Measurements from ENCODE around the gene LRRIQ4.

LRRIQ4 gene

DNA sequence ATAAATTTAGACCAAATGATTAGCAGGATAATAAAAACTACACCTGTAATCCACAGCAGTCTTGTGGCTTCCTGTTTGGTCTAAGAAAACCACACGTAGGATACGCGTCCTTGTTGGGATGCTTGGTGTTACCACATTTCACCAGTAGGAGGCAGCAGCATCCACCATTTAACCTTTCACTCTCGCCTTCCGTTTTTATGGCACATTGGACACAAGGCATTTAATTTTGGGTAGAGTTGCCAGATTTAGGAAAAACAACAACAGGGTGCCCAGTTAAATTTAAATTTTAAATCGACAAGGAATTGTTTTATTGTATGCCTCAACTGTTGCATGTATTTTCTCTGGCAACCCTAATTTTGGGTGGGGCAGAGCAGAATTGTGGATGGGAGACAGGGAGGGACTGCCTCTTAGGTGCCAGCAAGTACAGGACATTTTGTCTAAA, 50.8 kb downstream of the LRRIQ4 start:
- peak; percentile 75 for DNase-seq

DNA sequence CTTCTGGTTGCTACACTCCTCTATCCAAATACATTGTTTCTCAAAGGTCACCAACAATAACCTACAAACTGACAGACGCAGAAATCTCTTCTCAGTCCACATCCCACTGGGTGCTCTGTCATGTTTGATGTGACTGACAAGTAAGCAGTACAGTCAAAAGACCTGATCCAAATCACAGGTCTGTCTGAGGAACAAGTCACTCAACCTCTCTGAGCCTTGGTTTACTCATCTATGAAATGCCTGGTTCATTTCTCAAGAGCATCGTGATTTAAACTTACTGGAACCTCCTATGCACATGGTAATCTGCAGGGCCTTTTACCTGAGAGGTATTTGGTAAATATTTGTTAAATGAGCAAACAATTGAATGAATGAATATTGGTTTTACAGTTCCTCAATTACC, 51.6 kb downstream of the LRRIQ4 start:
- no peak for DNase-seq

DNA sequence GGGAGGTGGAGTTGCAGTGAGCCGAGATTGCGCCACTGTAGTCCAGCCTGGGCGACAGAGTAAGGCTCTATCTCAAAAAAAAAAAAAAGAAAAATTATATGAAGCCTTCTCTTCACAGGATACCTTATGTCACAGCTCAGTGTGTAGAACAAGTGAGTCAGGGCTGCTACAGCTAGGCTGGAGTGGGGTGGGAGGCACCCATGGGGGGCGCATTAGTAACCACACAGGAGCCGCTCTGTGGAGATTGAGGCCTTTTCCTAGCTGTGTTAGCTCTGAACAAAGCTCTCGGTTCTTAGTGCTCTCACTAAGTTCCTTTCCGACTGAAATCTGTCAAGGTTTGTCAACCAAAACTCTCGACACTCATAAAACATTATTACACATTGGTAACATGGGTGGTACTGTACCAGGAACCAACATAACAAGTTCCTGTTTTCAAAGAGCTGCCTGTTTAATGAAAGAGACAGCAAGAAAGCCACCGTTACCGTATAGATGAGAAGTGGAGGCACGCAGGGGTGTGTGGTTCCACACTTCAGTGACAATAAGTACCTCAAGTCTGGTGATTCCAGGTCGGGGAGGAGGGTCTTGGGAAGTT, 52.6 kb downstream of the LRRIQ4 start:
- no peak for DNase-seq

DNA sequence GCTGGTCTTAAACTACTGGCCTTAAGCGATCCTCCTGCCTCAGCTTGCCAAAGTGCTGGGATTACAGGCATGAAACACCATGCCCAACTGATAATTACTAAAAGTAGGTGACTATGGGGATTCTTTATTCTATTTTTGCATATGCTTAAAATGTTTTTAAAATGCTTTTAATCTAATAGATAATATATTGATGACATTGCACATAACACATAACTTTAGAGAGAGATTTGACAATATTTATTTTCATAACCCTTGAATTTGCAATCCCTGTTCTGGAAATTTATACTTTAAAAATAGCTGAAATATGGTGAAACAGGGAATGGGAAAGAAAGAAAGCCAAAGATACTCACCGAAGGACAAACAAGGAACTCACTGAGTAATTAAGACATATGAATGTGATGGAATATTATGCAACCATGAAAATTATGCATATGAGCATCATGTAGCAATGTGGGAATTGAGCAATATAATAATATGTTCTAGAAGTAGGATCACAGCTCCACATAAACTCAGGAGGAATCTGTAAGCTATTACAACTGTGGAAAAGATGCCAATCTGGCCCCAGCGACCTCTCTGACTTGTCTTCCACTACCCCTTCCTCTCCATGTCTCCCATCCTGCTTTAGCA, 55.0 kb downstream of the LRRIQ4 start:
- no peak for DNase-seq

DNA sequence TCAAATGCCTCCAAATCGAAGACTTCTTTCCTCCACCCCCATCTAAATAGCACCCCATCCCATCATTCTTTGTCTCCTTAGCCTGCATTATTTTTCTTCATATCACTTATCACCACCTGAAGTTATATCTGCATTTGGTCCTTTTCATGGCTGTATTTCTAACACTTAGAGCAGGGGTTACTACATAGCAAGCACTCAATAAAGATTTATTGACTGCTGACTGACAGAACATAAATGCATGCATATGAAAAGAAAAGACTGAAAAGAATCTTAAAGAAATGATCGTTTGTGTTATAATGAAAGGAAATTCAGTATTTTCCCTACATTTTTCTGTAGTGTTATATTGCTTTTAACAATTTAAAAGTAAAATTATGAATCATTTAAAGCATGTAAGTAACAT, 55.7 kb downstream of the LRRIQ4 start:
- no peak for DNase-seq

DNA sequence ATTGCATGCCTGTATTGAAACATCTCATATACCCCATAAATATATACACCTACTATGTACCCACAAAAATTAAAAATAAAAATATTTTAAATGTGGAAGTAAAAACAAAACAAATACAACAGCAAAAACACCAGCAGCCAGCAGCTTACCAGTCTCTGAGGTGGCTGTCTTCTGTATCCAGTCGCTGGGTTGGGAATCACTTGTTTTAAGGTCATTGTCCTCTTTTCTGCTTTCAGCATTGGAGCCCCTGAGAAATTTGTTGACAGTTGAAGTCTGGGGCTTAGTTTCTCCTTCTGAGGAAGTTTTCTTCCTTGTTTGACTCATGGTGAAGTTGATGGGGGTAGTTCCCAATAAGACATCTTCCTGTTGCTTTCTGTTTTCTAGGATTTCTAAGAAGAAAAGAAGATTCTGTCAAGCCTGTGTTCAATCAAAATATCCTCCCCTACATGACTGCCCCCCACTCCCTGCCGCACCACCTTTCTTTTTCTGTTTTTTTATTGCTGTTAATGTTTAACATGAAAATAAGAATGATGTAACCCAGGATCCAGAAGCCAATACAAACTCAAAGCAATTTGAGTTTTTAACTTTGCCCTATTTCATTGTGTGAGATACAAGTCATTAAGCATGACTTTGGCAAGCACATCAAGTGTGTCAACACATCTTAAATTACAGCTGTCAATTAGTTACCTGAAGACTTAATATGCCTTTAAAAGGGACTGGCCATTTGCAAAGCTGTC, 57.0 kb downstream of the LRRIQ4 start, which contains the start of gene LRRC31:
Gene LRRC31 (minus strand): TSS at position 452 of the 737 bp plus-strand sequence. CDS start 128 bp downstream, at position 324.
- DNase-seq: no peak

DNA sequence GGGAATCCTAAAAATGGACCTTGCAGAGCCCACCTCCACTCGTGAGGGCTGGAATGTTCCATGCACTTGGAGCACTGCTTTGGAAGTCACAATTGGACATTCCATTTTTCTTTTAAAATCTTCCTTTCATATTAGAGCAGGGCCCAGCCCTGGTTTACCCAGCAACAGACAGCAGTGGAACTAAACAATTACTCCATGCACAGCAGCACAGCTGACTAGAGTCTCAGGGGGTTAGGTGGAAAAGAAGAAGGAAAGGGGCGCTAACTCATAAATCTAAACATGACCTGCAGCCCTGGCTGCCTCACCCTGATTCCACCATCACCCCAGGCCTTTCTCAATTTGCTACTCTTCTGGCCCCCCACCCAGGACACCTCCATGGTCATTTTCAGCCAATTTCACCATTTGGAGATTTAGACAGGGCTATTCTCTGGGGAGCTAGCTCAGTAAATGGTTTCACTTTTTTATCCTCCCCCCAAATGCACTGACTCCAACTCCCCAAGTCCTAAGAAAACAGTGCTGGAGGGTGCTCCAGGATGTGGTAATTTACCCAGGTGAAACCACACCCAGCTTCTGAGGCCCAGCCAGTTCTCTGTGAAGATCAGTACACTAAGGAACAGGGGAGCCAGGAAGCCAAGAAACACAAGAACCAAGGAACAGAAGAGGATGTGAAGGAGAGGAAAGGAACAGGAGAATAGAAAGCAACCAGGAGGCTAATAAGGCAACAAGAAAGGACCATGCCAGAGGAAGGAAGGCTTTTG, 58.6 kb downstream of the LRRIQ4 start:
- DNase-seq: no peak

DNA sequence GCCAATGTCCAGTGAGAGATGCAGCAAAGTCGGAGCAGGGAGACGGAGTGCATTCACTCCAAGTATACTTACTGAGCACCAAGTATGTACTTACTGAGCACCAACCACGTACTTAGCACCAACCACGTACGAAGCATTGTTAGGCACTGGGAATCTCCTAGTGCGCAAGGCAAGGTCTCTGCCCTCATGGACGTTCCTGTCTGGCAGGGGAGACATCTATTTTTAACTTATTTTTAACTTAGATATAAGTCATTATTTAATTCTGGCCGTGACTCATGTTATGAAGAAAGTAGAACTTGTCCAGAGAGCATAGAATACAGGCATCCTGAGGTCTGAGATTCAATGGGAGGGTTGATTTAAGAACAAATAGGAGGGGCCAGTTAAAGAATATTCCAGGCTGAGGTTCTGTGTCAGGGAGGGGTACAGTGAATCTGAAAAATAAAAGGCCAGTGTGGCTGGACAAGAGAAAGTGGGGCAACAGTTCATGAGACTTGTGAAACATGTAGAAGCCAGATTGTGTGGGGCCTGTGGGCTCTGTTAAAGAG, 66.4 kb downstream of the LRRIQ4 start:
- no peak for DNase-seq

DNA sequence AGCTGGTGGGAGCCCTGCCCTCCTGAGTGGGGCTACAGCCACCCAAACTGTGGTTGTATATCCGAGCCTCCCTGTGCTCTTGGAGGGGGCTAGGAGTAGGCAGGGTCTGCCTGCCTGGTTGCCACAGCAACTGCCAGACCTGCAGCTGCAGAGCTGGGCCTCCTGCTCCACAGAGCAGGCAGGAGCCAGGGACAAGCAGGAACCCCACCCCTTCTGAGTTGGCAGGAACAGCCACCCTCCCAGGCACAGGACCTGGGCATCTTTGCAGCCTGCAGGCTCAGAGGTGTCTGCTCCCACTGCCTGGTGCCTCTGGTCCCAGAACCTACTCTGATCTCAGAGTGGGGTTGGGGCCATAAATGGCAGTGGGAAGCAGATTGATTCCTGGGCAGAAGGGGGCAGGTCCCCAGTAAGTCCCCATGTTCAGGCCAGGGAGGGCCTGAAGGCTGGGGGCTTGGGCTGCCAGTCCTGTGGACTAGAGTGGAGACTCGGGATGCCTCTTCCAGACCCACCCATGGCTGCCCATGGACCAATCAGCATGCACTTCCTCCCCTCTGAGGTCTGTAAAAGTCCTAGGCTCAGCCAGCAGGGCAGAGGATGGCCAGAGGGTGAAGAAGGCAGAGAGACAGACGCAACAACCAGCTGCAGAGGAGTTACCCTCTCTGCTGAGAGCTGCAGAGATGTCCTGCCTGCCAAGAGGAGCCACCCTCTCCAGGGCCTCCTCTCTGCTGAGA, 67.3 kb downstream of the LRRIQ4 start:
- no peak for DNase-seq

DNA sequence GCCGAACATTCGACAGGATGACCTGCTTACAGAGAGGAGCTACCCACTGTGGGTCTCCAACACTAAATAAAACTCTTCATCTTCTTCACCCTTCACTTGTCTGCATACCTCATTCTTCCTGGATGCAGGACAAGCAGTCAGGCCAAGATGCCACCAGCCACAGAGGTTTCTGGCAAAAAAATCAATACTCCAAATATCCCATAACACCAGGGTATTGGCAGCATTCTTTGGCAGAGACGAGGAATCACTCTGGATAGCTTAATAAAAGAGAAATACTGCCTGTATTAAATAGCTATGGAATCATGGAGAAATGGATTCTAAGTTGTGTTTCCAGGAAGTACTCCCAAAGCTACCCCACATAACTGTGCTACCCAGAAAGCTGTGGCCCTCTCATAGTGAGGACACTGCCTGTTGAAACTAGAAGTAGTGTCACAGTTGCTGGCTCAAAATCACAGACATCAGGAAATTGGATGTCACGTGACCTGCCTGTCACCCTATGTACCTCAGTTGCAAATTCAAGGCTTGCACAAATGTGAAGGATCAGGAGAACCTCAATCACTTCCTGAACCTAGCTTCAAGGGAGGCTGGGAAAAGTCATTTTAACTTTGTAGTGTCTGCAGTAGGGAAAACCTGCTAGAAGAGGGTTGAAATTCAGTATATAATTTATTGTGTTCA, 68.0 kb downstream of the LRRIQ4 start:
- DNase-seq: no peak

DNA sequence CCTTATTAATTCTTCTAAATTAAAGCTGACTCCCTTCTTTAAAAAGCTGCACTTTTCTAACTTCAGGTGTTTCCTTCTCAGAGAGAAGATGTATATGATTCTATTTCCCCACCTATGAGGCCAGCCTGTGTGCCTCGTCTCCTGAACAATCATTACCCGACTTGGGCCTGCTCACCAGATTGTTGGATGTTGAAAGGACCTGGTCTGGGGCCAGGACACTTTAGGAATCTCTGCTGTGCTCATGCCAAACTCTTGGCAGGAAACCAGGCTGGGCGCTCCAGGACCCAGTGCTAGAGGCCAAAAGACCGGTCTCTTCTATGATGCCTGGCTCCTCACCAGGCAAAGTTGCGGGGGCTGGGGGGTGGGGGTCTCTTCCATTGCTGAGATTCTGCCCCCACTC, 74.0 kb downstream of the LRRIQ4 start:
- no peak for DNase-seq

All from activated CD4-positive, alpha-beta T cell treated with anti-CD3 and anti-CD28 coated beads, Interleukin-2, Interleukin-6, amounts not matched to agents 100 ng/mL and 50 ng/mL, durations not matched to agents 16 hours and 8 hours (primary cell).